ENCODE data around the gene PPP1R9A.

GRCh38 chr7:95213148-95213547, 305.8 kb downstream of the PPP1R9A start:
- TF ChIP-seq POLR2AphosphoS5 (IDR thresholded peaks at IDR 0.05) (no peak), EP300 (IDR thresholded peaks at IDR 0.05) (no peak)

Measured in sigmoid colon (tissue), 4 donors.